Stomach (tissue), 4 donors: ENCODE data around the gene CAMK2G.

Experiments used
- EP300 ChIP-seq: sonication (generic); formaldehyde crosslinking; IDR thresholded peaks from one replicate; pipeline ENCODE4 v1.6.1; 2017; ENCODE audit warnings: antibody characterized with exemption
- TF ChIP-seq, protein P1 (sequence below), 7 experiments: fragments of 450-650 bp in 4 of 7; fragments of 200-600 bp in 3 of 7; sonication (generic) in 3 of 7; IDR thresholded peaks; one replicate each; pipeline ENCODE4 v1.5.1; 2016 to 2019; ENCODE audit warnings: antibody characterized with exemption in 7 of 7, control low read depth in 2 of 7, mild to moderate bottlenecking in 1 of 7

DNA sequence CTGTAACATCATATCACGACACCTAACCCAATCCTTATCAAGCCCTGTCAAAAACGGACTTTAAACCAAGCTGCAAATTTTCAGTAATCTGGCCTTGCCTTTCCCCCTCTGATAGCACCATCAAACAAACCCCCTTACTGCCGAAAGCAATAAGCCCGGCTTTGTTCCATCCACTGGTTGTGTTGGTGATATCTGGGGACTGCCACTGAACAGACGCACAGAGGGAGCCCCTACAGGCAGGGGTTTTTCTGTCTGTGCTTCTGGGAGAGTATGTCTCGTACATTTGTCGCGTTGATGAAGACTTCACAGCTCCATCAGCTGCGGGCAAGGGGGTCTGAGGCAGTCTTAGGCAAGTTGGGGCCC is 36.0 kb upstream of the CAMK2G start:
- TF ChIP-seq, protein P1, sequence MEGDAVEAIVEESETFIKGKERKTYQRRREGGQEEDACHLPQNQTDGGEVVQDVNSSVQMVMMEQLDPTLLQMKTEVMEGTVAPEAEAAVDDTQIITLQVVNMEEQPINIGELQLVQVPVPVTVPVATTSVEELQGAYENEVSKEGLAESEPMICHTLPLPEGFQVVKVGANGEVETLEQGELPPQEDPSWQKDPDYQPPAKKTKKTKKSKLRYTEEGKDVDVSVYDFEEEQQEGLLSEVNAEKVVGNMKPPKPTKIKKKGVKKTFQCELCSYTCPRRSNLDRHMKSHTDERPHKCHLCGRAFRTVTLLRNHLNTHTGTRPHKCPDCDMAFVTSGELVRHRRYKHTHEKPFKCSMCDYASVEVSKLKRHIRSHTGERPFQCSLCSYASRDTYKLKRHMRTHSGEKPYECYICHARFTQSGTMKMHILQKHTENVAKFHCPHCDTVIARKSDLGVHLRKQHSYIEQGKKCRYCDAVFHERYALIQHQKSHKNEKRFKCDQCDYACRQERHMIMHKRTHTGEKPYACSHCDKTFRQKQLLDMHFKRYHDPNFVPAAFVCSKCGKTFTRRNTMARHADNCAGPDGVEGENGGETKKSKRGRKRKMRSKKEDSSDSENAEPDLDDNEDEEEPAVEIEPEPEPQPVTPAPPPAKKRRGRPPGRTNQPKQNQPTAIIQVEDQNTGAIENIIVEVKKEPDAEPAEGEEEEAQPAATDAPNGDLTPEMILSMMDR (IDR thresholded peaks at IDR 0.05), result no peak
- no peak for TF ChIP-seq EP300
